Stimulated activated CD8-positive, alpha-beta memory T cell treated with anti-CD3 and anti-CD28 coated beads, Interleukin-15, amount 100 ng/mL, for 48 hours (primary cell): ENCODE results near the gene LIX1L.
A peak's percentile ranks its signal among the peaks of the same experiment; 100 is the strongest.

Source experiments
- DNase-seq, 2 donors: peaks; one replicate each; pipeline ENCODE4 v3.0.0-alpha.2; 2020; ENCODE audit warnings: low read depth in 2 of 2

The LIX1L gene

DNA sequence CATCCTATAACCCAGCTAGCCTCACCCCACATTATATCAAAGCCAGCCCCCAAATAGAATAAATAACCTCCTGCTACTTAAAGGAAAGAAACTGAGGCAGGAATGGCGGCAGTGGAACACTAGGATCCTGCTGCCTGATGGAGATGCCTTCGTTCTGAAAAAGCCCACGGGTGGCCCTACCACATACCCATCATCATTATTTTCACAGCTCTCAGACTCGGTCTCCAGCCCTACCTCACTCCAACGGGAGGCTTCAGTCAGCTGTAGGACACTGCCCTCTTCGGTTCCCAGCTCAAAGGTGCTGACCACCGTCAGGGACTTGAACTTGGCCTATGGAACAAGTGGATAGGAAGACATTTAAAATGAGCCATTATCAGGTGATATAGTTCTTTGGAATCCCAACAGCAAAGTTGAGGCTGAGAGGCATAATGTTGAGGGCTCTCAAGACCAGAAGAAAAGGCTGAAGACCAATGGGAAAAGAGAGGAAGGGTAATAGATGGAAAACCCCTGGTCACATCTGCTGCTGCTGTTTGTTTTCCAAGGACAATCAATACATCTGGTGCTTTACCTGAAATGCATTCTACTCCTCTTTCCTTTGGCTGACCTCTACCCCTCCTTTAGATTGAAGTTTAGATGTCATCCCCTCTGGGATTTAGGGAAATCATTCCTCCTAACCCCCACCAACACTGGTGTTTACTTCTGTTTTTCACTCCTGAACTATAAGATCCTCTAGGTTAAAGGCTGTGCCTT lies 64.3 kb downstream of the LIX1L start:
- no peak for DNase-seq

DNA sequence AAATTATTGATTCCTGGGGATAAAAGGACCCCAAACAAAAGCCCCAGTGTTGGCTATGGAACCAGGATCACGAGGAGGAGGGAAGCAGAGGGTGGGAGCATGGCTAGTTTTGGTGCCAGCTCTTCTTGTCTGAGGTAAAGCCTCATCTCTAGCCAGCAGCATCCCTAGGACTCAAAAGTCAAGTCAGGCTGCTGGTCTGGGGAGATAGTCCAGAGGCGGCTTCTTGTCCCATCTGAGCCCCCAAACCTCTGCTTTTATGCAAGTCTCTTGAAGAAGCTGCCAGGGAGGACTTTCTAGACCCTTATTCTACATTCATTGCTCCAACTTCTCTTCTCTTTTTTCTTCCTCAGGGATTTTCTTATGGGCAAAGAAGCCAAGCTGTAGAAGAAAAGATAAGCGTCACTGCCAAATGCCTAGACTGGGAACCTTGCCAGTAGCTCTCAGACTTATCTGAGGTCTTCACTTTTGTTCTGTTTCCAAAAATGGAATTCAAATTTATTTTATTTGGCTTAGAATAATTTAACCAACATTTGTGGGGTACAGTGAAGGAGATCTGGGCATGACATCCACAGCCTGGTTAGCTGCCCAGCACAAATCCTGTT lies 65.2 kb downstream of the LIX1L start:
- DNase-seq: no peak

- DNase-seq: peak in 1 of 2 donors; percentile 4
Measured at GRCh38 chr1:145891587-145892485, 66.0 kb downstream of the LIX1L start.

- no peak for DNase-seq
Measured at GRCh38 chr1:145891143-145891542, 66.7 kb downstream of the LIX1L start.

DNA sequence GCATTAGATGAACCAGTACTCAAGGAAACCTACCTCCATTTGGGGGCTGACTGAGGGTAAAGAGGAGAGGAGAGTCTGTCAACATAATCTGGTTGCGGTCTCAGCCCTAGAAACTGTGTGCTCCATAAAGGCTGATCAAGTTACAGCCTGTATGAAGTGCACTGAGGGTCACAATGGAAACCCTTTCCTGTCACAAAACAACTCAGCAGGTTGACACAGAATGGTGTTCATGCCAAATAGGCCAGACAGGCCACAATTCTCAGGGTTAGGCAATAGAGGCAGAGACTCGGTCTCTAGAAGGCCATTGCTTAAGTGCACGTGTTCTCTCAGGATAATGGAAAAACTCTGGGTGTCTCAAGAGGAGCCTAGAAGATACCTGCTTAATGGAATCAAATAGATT lies 68.1 kb downstream of the LIX1L start:
- no peak for DNase-seq

- DNase-seq: no peak
Measured at GRCh38 chr1:145887631-145888030, 70.2 kb downstream of the LIX1L start.

GRCh38 chr1:145886816-145887215 lies 71.0 kb downstream of the LIX1L start:
- no peak for DNase-seq

- DNase-seq: no peak
Measured at GRCh38 chr1:145886390-145886789, 71.4 kb downstream of the LIX1L start.

- DNase-seq: peak; percentile 79 to 84
Measured at GRCh38 chr1:145885738-145886287, 72.0 kb downstream of the LIX1L start, which contains the start of gene ANKRD35. TSS of gene ANKRD35 (minus strand) at chr1:145885866. CDS start at chr1:145885758, 108 bp downstream.

DNA sequence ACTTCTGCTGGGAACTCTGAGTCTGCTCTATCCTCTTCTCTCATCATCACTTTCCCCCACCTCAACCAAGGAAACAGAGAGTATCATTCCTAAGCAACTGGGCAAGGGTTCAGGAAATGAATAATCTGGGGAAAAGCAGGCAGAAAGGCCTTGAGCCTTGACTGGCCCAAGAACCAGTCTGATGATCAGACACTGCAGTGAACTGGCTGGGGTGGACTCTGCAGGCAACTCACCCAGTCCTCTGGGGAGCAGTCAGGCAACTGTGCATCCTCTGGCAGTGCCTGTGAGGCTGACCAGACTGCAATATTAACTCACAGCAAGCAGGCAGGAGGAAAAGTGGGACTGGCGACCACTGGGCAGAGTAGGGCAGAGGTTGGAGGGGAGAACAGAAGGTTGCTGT lies 73.1 kb downstream of the LIX1L start:
- DNase-seq: no peak
